Panc1 (cell line): ENCODE results near the gene SPAG6. TPM values are rescaled to one million over a fixed set of nuclear protein-coding genes. Genes with fewer than 3 reads are reported as not detected.

Source experiments
- ATAC-seq: fragments of 200-7000 bp; cut with Tn5 transposase; 2 replicates; pipeline ENCODE4 v1.9.1; 2020; ENCODE audit warnings: mild to moderate bottlenecking, moderate library complexity
- BruUV-seq: library from RNA; stranded (reverse); fragments of 400-500 nt; replicated peaks from 2 replicates; lab custom pipeline; 2021; lab: Mats Ljungman, UMichigan
- CTCF ChIA-PET: fragments of 300-600 bp; sonication (Branson Sonifier 250); formaldehyde crosslinking; loops from one replicate; lab custom pipeline; 2022; ENCODE audit warnings: antibody characterized with exemption; lab: Charles Lee
- POLR2A ChIA-PET: fragments of 300-600 bp; sonication (Branson Sonifier 250); formaldehyde crosslinking; loops from one replicate; lab custom pipeline; 2022; ENCODE audit warnings: antibody characterized with exemption; lab: Charles Lee
- DNase-seq: peaks from one replicate; pipeline ENCODE4 v3.0.0-alpha.2; 2010; ENCODE audit warnings: low read depth, low spot score
- H3K27ac ChIP-seq: 2 replicates; pipeline ENCODE4 v1.5.1; 2011; ENCODE audit warnings: mild to moderate bottlenecking, low read length, inconsistent platforms
- H3K27me3 ChIP-seq: fragments of 200-500 bp; sonication (Bioruptor generic); 2 replicates; pipeline ENCODE4 v1.6.0; 2014; ENCODE audit warnings: low read length, inconsistent platforms; ENCODE audit not compliant: control insufficient read depth, insufficient read depth
- H3K36me3 ChIP-seq: fragments of 200-500 bp; sonication (Bioruptor generic); 2 replicates; pipeline ENCODE4 v1.5.1; 2014; ENCODE audit warnings: inconsistent platforms, mild to moderate bottlenecking, low read length, moderate library complexity; ENCODE audit not compliant: control insufficient read depth, insufficient read depth
- H3K4me1 ChIP-seq: 2 replicates; pipeline ENCODE4 v1.5.1; 2011; ENCODE audit warnings: inconsistent platforms, mild to moderate bottlenecking, low read length, moderate library complexity; ENCODE audit not compliant: control insufficient read depth, insufficient read depth
- H3K4me3 ChIP-seq, 2 experiments: 2 replicates each; pipeline ENCODE4 v1.5.1; 2011 to 2012; ENCODE audit warnings: low read depth in 2 of 2, low read length in 2 of 2, mild to moderate bottlenecking in 2 of 2, inconsistent platforms in 1 of 2, moderate library complexity in 1 of 2
- H3K9me3 ChIP-seq: fragments of 200-500 bp; sonication (Bioruptor generic); 2 replicates; pipeline ENCODE4 v1.5.1; 2014; ENCODE audit warnings: low read depth, mild to moderate bottlenecking, inconsistent platforms, low read length, moderate library complexity; ENCODE audit not compliant: control insufficient read depth, insufficient read depth
- POLR2AphosphoS5 ChIP-seq: IDR thresholded peaks from 2 replicates; pipeline ENCODE4 v1.6.1; 2012; ENCODE audit warnings: mild to moderate bottlenecking, low read depth, low read length, moderate library complexity
- SIN3A ChIP-seq: IDR thresholded peaks from 2 replicates; pipeline ENCODE4 v1.6.1; 2012; ENCODE audit warnings: low read depth, mild to moderate bottlenecking, low read length, moderate library complexity, borderline replicate concordance; ENCODE audit not compliant: insufficient read depth
- TCF7L2 ChIP-seq: IDR thresholded peaks from 2 replicates; pipeline ENCODE4 v1.6.1; 2011; ENCODE audit warnings: mild to moderate bottlenecking, low read depth, low read length, inconsistent platforms
- in situ Hi-C: cut with HindIII; loops from 2 replicates; pipeline ENCODE4 v1.10.0; 2016; ENCODE audit warnings: low sequenced_read_pairs, low pct_unique_long_range_greater_than_20kb
- intact Hi-C: fragments of 100-400 bp; cut with micrococcal nuclease; formaldehyde crosslinking; loops from one replicate; pipeline ENCODE4 v1.10.0; 2022; ENCODE audit not compliant: unreplicated experiment
- total RNA-seq: library from RNA; stranded (reverse); gene quantifications from one replicate; pipeline ENCODE4 v1.2.1, GENCODE V29; 2021; ENCODE audit not compliant: unreplicated experiment
- TF ChIP-seq, protein P1 (sequence below): fragments of 450-650 bp; IDR thresholded peaks from 2 replicates; pipeline ENCODE4 v1.5.1; 2017; ENCODE audit warnings: mild to moderate bottlenecking
- TF ChIP-seq, protein P2 (sequence below), 2 experiments: IDR thresholded peaks; 2 replicates each; pipeline ENCODE4 v1.6.1; 2011 to 2012; ENCODE audit warnings: low read depth in 2 of 2, control low read depth in 1 of 2, low read length in 1 of 2, mild to moderate bottlenecking in 1 of 2, moderate library complexity in 1 of 2; ENCODE audit not compliant: insufficient read depth in 1 of 2

Gene SPAG6
- total RNA-seq, 1 experiment from 2014 or later = not detected

DNA sequence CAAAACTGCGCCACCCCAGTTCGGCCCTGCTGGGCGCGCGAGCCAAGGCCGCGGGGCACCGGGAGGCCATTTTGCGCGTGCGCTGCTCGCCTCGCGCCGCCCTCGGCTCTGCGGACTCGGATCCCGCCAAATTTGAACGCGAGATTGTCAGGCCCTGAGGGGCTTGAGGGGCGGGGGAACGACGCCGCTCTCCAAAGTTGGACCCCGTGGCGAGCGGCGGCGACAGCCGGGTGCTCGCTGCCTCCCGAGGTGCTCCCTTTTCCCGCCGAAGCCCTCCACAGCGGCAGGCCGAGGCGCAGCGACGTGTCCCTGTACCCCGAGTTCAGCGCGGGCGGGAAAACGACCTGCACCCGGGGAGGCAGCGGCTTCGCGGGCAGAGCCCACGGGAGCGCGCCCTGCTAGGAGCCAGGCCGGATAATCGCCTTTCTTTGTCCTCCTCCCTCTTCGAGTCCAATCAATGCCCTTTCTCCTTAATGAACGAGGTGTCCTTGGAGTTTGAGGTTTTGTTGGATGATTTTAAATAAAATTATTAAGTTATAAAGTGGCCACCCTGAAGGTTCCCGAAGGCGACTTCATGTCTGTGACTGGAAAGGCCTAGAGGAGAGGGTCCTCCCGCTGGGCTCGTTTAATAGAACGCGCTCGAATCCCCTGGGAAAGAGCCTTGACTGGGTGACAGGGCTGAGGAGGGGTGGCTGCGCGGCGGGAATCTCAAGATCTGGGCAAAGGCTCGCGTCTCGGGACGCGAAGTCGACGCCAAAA is 10.7 kb upstream of the SPAG6 start:
- intact Hi-C loops = no loop called here
- TF ChIP-seq, protein P1, sequence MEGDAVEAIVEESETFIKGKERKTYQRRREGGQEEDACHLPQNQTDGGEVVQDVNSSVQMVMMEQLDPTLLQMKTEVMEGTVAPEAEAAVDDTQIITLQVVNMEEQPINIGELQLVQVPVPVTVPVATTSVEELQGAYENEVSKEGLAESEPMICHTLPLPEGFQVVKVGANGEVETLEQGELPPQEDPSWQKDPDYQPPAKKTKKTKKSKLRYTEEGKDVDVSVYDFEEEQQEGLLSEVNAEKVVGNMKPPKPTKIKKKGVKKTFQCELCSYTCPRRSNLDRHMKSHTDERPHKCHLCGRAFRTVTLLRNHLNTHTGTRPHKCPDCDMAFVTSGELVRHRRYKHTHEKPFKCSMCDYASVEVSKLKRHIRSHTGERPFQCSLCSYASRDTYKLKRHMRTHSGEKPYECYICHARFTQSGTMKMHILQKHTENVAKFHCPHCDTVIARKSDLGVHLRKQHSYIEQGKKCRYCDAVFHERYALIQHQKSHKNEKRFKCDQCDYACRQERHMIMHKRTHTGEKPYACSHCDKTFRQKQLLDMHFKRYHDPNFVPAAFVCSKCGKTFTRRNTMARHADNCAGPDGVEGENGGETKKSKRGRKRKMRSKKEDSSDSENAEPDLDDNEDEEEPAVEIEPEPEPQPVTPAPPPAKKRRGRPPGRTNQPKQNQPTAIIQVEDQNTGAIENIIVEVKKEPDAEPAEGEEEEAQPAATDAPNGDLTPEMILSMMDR = no peak
- TF ChIP-seq POLR2AphosphoS5 = no peak
- no peak for TF ChIP-seq SIN3A
- no peak for TF ChIP-seq TCF7L2
- TF ChIP-seq, protein P2, sequence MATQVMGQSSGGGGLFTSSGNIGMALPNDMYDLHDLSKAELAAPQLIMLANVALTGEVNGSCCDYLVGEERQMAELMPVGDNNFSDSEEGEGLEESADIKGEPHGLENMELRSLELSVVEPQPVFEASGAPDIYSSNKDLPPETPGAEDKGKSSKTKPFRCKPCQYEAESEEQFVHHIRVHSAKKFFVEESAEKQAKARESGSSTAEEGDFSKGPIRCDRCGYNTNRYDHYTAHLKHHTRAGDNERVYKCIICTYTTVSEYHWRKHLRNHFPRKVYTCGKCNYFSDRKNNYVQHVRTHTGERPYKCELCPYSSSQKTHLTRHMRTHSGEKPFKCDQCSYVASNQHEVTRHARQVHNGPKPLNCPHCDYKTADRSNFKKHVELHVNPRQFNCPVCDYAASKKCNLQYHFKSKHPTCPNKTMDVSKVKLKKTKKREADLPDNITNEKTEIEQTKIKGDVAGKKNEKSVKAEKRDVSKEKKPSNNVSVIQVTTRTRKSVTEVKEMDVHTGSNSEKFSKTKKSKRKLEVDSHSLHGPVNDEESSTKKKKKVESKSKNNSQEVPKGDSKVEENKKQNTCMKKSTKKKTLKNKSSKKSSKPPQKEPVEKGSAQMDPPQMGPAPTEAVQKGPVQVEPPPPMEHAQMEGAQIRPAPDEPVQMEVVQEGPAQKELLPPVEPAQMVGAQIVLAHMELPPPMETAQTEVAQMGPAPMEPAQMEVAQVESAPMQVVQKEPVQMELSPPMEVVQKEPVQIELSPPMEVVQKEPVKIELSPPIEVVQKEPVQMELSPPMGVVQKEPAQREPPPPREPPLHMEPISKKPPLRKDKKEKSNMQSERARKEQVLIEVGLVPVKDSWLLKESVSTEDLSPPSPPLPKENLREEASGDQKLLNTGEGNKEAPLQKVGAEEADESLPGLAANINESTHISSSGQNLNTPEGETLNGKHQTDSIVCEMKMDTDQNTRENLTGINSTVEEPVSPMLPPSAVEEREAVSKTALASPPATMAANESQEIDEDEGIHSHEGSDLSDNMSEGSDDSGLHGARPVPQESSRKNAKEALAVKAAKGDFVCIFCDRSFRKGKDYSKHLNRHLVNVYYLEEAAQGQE (IDR thresholded peaks at IDR 0.05; ENCODE audit: insufficient read depth in 1 of 2, low read depth in 2 of 2, low read length in 1 of 2) = no peak
- DNase-seq = no peak
- ChIA-PET POLR2A (no interaction called here), CTCF (no interaction called here)
- BruUV-seq = no TSS peak
- Histone ChIP-seq H3K9me3 (no peaks in the 10 kb centered on the region), H3K4me1 (no peaks in the 10 kb centered on the region), H3K36me3 (peaks cover 4% of the 10 kb centered on the region), H3K27ac (no peak overlapping the region), H3K27me3 (peaks cover 14% of the 10 kb centered on the region), H3K4me3 (peak overlapping the region; percentile 39 to 63)
- in situ Hi-C loops = no loop called here
- peak; percentile 70 for ATAC-seq

DNA sequence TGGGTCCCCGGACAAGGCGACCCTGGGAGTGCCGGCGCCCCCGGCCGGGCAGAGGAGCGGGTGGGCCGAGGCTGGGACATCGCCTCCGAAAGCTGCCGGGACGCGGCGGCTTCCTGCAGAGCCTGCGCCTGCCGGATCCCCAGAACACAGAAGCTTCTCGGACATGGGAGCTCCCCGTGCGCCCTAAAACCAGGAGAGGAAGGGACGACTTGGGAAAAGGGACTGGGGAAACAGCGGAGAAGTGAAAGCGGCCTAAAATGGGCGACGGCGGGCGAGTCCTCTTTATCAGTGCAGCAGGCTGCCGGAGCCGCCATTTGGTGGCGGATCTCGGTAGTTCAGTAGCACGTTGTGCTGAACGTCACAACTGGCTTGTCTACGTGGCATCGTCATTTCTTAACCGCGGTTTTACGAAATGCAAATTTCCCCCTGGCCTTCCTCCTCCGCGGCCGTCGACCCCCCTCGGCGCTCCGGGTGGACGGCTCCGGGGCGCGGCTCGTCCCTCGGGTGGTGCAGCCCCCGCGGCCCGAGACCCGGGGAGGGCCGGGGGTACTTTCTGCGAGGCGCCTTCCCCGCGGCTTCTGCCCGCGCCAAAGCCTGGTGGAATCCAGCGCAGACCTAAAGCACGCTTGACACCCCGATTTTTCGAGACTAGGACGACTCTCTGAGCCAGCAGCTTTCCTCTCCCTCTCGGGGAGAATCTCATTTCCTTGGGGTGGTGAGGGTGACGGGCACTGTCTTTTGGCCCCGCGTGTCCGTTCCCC is 9.9 kb upstream of the SPAG6 start:
- ChIA-PET POLR2A (no interaction called here), CTCF (no interaction called here)
- in situ Hi-C loops (no loop called here), intact Hi-C loops (no loop called here)
- ATAC-seq (peak; percentile 79), DNase-seq (no peak)
- Histone ChIP-seq H3K36me3 (no peaks in the 10 kb centered on the region), H3K27ac (0 out of 2 replicates have a peak overlapping the region, but pooled peaks have one; percentile 57), H3K9me3 (no peaks in the 10 kb centered on the region), H3K4me1 (no peaks in the 10 kb centered on the region), H3K4me3 (peak overlapping the region; percentile 39 to 63), H3K27me3 (peaks cover 14% of the 10 kb centered on the region)
- TF ChIP-seq, protein P1 = no peak
- TF ChIP-seq, protein P2 (IDR thresholded peaks at IDR 0.05; ENCODE audit: insufficient read depth in 1 of 2, low read depth in 2 of 2, low read length in 1 of 2) = no peak
- TF ChIP-seq SIN3A (no peak), POLR2AphosphoS5 (no peak), TCF7L2 (no peak)
- BruUV-seq = no TSS peak
